Small intestine (tissue), 7 donors: Measurements from ENCODE around the gene ZNF684. TPM values are rescaled to one million over a fixed set of nuclear protein-coding genes. Genes with fewer than 3 reads are reported as not detected.
"Not testable (repeated sequence)": the region's sequence is repeated elsewhere in the genome, so short reads cannot be mapped to it uniquely, and the experiment has no call there.

Experiments
- DNase-seq, 2 donors: peaks; one replicate each; pipeline versions ENCODE4 v3.0.0 to v3.0.0-alpha.2; 2013
- FAIRE-seq: peaks from 2 replicates; lab custom pipeline; 2012; peaks lifted over from hg19 to GRCh38; lab: Jason Lieb, UNC
- H3K27ac ChIP-seq, 3 donors: one replicate each; pipeline ENCODE4 v1.5.1; 2013; ENCODE audit warnings: low read length in 2 of 3, mild to moderate bottlenecking in 2 of 3, control low read depth in 1 of 3, inconsistent platforms in 1 of 3, low read depth in 1 of 3, moderate library complexity in 1 of 3
- H3K27me3 ChIP-seq, 3 donors: one replicate each; pipeline ENCODE4 v1.6.1; 2013; ENCODE audit warnings: low read length in 3 of 3, inconsistent platforms in 1 of 3; ENCODE audit not compliant: control insufficient read depth in 3 of 3, insufficient read depth in 3 of 3
- H3K36me3 ChIP-seq, 3 donors: one replicate each; pipeline ENCODE4 v1.6.1; 2013; ENCODE audit warnings: low read length in 3 of 3, inconsistent platforms in 1 of 3, low read depth in 1 of 3, mild to moderate bottlenecking in 1 of 3, moderate library complexity in 1 of 3; ENCODE audit not compliant: control insufficient read depth in 3 of 3, insufficient read depth in 2 of 3
- H3K4me1 ChIP-seq, 3 donors: one replicate each; pipeline ENCODE4 v1.6.1; 2013; ENCODE audit warnings: low read length in 2 of 3, inconsistent platforms in 1 of 3, low read depth in 1 of 3, mild to moderate bottlenecking in 1 of 3, moderate library complexity in 1 of 3; ENCODE audit not compliant: control insufficient read depth in 3 of 3, insufficient read depth in 2 of 3
- H3K4me3 ChIP-seq, 3 donors: one replicate each; pipeline ENCODE4 v1.5.1; 2013; ENCODE audit warnings: low read length in 3 of 3, control low read depth in 1 of 3, inconsistent platforms in 1 of 3, low read depth in 1 of 3, mild to moderate bottlenecking in 1 of 3, moderate library complexity in 1 of 3
- H3K9me3 ChIP-seq, 2 donors: one replicate each; pipeline ENCODE4 v1.6.1; 2013; ENCODE audit warnings: low read depth in 1 of 2, low read length in 1 of 2; ENCODE audit not compliant: control insufficient read depth in 2 of 2, insufficient read depth in 1 of 2
- WGBS, 3 donors: extraction: QIAGEN DNeasy Blood & Tissue Kit; methylation state at CpG; one replicate each; pipeline ENCODE4 v1.1.7; 2013; 5-methylcytosine and 5-hydroxymethylcytosine counted together
- polyA plus RNA-seq, 4 donors: library from polyadenylated mRNA; stranded (reverse) in 3 of 4; unstranded in 1 of 4; fragments of 200-250 nt in 3 of 4; fragments of 120-200 nt in 1 of 4; gene quantifications; one replicate each; pipeline versions ENCODE4 v1.2.1 to v1.2.3, GENCODE V29; 2013
- donor health status: healthy with polysubstance abuse.
- donor health status: control.
- donor health status: control.
- donor health status: Bipolar disorder and iron deficiency.
- donor health status: healthy.

ZNF684 gene
- polyA plus RNA-seq, 4 donors: 2.2 to 4.4 (median 2.4) TPM

GRCh38 chr1:40558241-40558640, 26.8 kb downstream of the ZNF684 start:
- not testable (repeated sequence) for H3K27me3 ChIP-seq, H3K27ac ChIP-seq, DNase-seq, H3K9me3 ChIP-seq, H3K36me3 ChIP-seq, H3K4me1 ChIP-seq, FAIRE-seq, H3K4me3 ChIP-seq
- 85 to 86% (median 86%) methylated on average over 1 of the region's 1 CpG for WGBS, 3 donors

GRCh38 chr1:40562185-40562584, 30.7 kb downstream of the ZNF684 start:
- no peaks in the 10 kb centered on the region for H3K4me1 ChIP-seq
- no peak overlapping the region for H3K27ac ChIP-seq
- WGBS, 3 donors: 73 to 83% (median 76%) methylated on average over 2 of the region's 2 CpGs
- H3K4me3 ChIP-seq: no peak overlapping the region
- FAIRE-seq (no peak), DNase-seq (no peak)
- no peaks in the 10 kb centered on the region for H3K27me3 ChIP-seq
- no peaks in the 10 kb centered on the region for H3K36me3 ChIP-seq
- no peaks in the 10 kb centered on the region for H3K9me3 ChIP-seq

GRCh38 chr1:40563266-40563665, 31.8 kb downstream of the ZNF684 start:
- Histone ChIP-seq H3K4me3 (no peak overlapping the region), H3K36me3 (no peaks in the 10 kb centered on the region), H3K4me1 (no peaks in the 10 kb centered on the region), H3K27ac (no peak overlapping the region), H3K9me3 (no peaks in the 10 kb centered on the region), H3K27me3 (no peaks in the 10 kb centered on the region)
- no peak for DNase-seq
- WGBS, 3 donors: 74 to 87% (median 84%) methylated on average over 4 of the region's 4 CpGs
- FAIRE-seq: no peak

GRCh38 chr1:40564506-40564905, 33.1 kb downstream of the ZNF684 start:
- no peaks in the 10 kb centered on the region for H3K36me3 ChIP-seq
- peaks cover 0 to 5% (median 0%) of the 10 kb centered on the region in 3 donors for H3K27me3 ChIP-seq
- no peak for DNase-seq
- no peak overlapping the region for H3K4me3 ChIP-seq
- H3K9me3 ChIP-seq: no peaks in the 10 kb centered on the region
- FAIRE-seq: no peak
- WGBS, 3 donors: 69 to 70% (median 70%) methylated on average over 3 of the region's 3 CpGs
- H3K4me1 ChIP-seq: no peaks in the 10 kb centered on the region
- no peak overlapping the region for H3K27ac ChIP-seq

DNA sequence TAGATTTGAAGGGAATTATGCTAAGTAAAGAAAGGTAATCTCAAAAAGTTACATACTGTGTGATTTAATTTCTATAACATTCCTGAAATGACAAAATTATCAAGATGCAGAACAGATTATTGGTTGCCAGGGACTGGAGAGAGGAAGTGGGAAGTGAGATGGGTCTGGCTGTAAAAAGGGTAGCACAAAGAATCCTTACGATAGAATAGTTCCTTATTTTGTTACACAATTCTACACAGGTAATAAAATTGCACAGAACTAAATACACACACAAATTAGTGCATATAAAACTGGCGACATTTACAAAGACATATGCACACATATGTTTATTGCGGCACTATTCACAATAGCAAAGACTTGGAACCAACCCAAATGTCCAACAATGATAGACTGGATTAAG, 33.5 kb downstream of the ZNF684 start:
- FAIRE-seq (no peak), DNase-seq (no peak)
- WGBS, 3 donors: 81 to 89% (median 85%) methylated on average over 3 of the region's 3 CpGs
- Histone ChIP-seq H3K27me3 (peaks cover 0 to 5% (median 0%) of the 10 kb centered on the region in 3 donors), H3K36me3 (no peaks in the 10 kb centered on the region), H3K4me3 (no peak overlapping the region), H3K27ac (no peak overlapping the region), H3K9me3 (no peaks in the 10 kb centered on the region), H3K4me1 (no peaks in the 10 kb centered on the region)

- FAIRE-seq: no peak
- Histone ChIP-seq H3K27me3 (peaks cover 0 to 5% (median 0%) of the 10 kb centered on the region in 3 donors), H3K4me1 (no peaks in the 10 kb centered on the region), H3K36me3 (no peaks in the 10 kb centered on the region), H3K4me3 (no peak overlapping the region), H3K9me3 (no peaks in the 10 kb centered on the region), H3K27ac (no peak overlapping the region)
- WGBS, 3 donors: 84 to 88% (median 85%) methylated on average over 1 of the region's 1 CpG
- DNase-seq: no peak
Observed at GRCh38 chr1:40567825-40568224, 36.4 kb downstream of the ZNF684 start.

DNA sequence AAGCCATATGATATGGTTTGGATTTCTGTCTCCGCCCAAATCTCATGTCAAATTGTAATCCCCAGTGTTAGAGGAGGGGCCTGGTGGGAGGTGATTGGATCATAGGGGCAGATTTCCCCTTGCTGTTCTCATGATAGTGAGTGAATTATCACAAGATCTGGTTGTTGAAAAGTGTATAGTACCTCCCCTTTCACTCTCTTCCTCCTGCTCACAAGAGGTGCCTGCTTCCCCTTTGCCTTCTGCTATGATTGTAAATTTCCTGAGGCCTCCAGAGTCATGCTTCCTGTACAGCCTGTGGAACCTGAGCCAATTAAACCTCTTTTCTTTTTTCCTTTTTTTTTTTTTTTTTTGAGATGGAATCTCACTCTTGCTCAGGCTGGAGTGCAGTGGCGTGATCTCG, 43.4 kb downstream of the ZNF684 start:
- WGBS, 3 donors: 75 to 87% (median 83%) methylated on average over 3 of the region's 3 CpGs
- H3K4me3 ChIP-seq, H3K4me1 ChIP-seq, H3K9me3 ChIP-seq, H3K36me3 ChIP-seq, DNase-seq, H3K27me3 ChIP-seq, FAIRE-seq, H3K27ac ChIP-seq: not testable (repeated sequence)

DNA sequence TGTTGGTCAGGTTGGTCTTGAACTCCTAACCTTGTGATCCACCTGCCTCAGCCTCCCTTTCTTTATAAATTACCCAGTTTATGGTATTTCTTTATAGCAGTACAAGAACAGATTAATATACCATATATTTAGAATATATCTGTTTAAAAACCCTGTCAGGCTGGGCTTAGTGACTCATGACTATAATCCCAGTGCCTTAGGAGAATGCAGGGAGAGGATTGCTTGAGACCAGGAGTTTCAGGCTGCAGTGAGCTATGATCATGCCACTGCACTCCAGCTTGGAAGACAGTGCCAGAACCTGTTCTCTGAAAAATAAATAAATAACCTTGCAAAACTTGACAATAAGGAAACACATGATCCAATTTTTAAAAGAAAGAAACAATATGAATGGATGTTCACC, 43.9 kb downstream of the ZNF684 start:
- Histone ChIP-seq H3K4me1 (no peaks in the 10 kb centered on the region), H3K36me3 (no peaks in the 10 kb centered on the region), H3K9me3 (no peaks in the 10 kb centered on the region), H3K27me3 (peaks cover 0 to 3% (median 0%) of the 10 kb centered on the region in 3 donors), H3K27ac (no peak overlapping the region), H3K4me3 (no peak overlapping the region)
- no peak for DNase-seq
- no peak for FAIRE-seq

DNA sequence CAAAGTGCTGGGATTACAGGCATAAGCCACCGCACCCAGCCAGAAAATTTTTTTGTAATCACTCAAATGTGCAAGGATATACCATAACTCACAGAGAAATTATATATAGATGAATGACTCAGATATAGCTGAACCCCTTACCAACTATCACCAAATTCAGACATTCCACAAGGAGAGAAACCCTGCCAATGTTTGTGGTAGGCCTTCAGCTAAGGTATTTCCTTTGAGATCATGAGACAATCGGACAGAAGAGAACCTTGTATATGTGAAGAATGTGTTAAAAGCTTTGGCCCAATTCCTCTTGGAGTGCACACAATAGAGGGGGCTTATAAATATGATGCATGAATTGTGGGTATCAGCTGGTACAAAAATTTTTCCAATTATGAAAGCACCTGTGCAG, 50.7 kb downstream of the ZNF684 start:
- Histone ChIP-seq H3K4me1 (no peaks in the 10 kb centered on the region), H3K9me3 (no peaks in the 10 kb centered on the region), H3K27me3 (no peaks in the 10 kb centered on the region), H3K36me3 (no peaks in the 10 kb centered on the region), H3K27ac (no peak overlapping the region), H3K4me3 (no peak overlapping the region)
- DNase-seq (no peak), FAIRE-seq (no peak)
- WGBS, 3 donors: 92 to 98% (median 94%) methylated on average over 2 of the region's 2 CpGs
